ENCODE measurements around the gene TGIF2.

DNA sequence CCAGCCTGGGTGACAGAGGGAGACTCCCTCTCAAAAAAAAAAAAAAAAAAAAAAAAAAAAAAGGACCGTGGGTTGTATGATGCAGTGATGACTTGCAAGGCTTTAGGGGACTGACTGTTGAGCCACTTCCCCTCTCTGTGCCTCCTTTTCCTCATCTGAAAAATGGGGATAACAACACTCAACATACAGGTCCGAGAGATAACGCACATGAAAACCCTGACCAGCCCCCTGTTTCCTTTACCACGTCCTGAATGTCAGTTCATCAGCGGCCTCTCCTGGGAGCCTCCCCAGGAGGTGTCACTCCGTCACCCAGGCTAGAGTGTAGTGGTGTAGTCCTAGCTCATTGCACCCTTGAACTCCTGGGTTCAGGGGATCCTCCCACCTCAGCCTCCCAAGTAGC is 68.7 kb downstream of the TGIF2 start:
- TF ChIP-seq, protein P1, sequence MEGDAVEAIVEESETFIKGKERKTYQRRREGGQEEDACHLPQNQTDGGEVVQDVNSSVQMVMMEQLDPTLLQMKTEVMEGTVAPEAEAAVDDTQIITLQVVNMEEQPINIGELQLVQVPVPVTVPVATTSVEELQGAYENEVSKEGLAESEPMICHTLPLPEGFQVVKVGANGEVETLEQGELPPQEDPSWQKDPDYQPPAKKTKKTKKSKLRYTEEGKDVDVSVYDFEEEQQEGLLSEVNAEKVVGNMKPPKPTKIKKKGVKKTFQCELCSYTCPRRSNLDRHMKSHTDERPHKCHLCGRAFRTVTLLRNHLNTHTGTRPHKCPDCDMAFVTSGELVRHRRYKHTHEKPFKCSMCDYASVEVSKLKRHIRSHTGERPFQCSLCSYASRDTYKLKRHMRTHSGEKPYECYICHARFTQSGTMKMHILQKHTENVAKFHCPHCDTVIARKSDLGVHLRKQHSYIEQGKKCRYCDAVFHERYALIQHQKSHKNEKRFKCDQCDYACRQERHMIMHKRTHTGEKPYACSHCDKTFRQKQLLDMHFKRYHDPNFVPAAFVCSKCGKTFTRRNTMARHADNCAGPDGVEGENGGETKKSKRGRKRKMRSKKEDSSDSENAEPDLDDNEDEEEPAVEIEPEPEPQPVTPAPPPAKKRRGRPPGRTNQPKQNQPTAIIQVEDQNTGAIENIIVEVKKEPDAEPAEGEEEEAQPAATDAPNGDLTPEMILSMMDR (IDR thresholded peaks at IDR 0.05) = no peak
- no peak for TF ChIP-seq POLR2A (IDR thresholded peaks at IDR 0.05)

Measured in lower leg skin (tissue), 3 donors.